ENCODE measurements around the gene FRA10AC1.
A peak's percentile ranks its signal among the peaks of the same experiment; 100 is the strongest.

The FRA10AC1 gene

GRCh38 chr10:93695740-93696139, 6.7 kb downstream of the FRA10AC1 start:
- ChIA-PET POLR2A (no interaction called here), CTCF (interaction anchor here (1.5 to 2.5 kb wide), 2 partner anchors 17 to 139 kb away, joined by 3 to 10 read pairs; no protein-coding TSS in a partner anchor)
- DNase-seq (ENCODE audit: extremely low spot score): no peak
- TF ChIP-seq CTCF (IDR thresholded peaks at IDR 0.05; ENCODE audit: control extremely low read depth, extremely low read depth, low read depth, missing control alignments): no peak

GRCh38 chr10:93687737-93688136, 14.7 kb downstream of the FRA10AC1 start:
- ChIA-PET CTCF (interaction anchor here (1.0 to 1.2 kb wide), 2 partner anchors 9 to 133 kb away, joined by 3 read pairs; no protein-coding TSS in a partner anchor), POLR2A (no interaction called here)
- DNase-seq (ENCODE audit: extremely low spot score): no peak
- no peak for TF ChIP-seq CTCF (IDR thresholded peaks at IDR 0.05; ENCODE audit: control extremely low read depth, extremely low read depth, low read depth, missing control alignments)

GRCh38 chr10:93680412-93681047, 21.9 kb downstream of the FRA10AC1 start:
- ChIA-PET POLR2A (no interaction called here), CTCF (interaction anchor here (0.8 to 8.1 kb wide), 10 partner anchors 9 to 304 kb away, joined by 3 to 92 read pairs (median 4); partner anchors contain the start of gene FRA10AC1)
- no peak for DNase-seq (ENCODE audit: extremely low spot score)
- TF ChIP-seq CTCF (IDR thresholded peaks at IDR 0.05; ENCODE audit: control extremely low read depth, extremely low read depth, low read depth, missing control alignments): peak; percentile 25

- TF ChIP-seq CTCF (IDR thresholded peaks at IDR 0.05; ENCODE audit: control extremely low read depth, extremely low read depth, low read depth, missing control alignments): no peak
- CTCF ChIA-PET: interaction anchor here (1.6 to 8.1 kb wide), 6 partner anchors 8 to 303 kb away, joined by 3 to 92 read pairs (median 8); no protein-coding TSS in a partner anchor
- no peak for DNase-seq (ENCODE audit: extremely low spot score)
- POLR2A ChIA-PET: no interaction called here
Observed at GRCh38 chr10:93678805-93679587, 23.4 kb downstream of the FRA10AC1 start.

- TF ChIP-seq CTCF (IDR thresholded peaks at IDR 0.05; ENCODE audit: control extremely low read depth, extremely low read depth, low read depth, missing control alignments): no peak
- ChIA-PET POLR2A (no interaction called here), CTCF (interaction anchor here (1.6 to 8.1 kb wide), 5 partner anchors 9 to 302 kb away, joined by 3 to 92 read pairs (median 10); no protein-coding TSS in a partner anchor)
- no peak for DNase-seq (ENCODE audit: extremely low spot score)
Observed at GRCh38 chr10:93678386-93678785, 24.0 kb downstream of the FRA10AC1 start.

- ChIA-PET CTCF (interaction anchor here (1.0 kb wide), 1 partner anchor 9 kb away, joined by 3 read pairs; no protein-coding TSS in a partner anchor), POLR2A (no interaction called here)
- no peak for DNase-seq (ENCODE audit: extremely low spot score)
- TF ChIP-seq CTCF (IDR thresholded peaks at IDR 0.05; ENCODE audit: control extremely low read depth, extremely low read depth, low read depth, missing control alignments): no peak
Observed at GRCh38 chr10:93673791-93674190, 28.6 kb downstream of the FRA10AC1 start.

All from GM10248 (cell line).